ENCODE results near the gene BRWD1. TPM values are rescaled to one million over a fixed set of nuclear protein-coding genes. Genes with fewer than 3 reads are reported as not detected.

The BRWD1 gene
- total and polyA plus RNA-seq, 2 of the 8 experiments (the other 6 are each of a cell fraction or from before 2014, with no cell fraction given): 9.3 to 45.2 TPM

- Histone ChIP-seq H3K23ac (ENCODE audit: insufficient read length) (no peak overlapping the region), H3K79me2 (ENCODE audit: control insufficient read depth in 1 of 2, insufficient read depth in 2 of 2, low read length in 2 of 2) (no peaks in the 10 kb centered on the region), H2BK20ac (ENCODE audit: low read length) (no peak overlapping the region), H3K9ac (replicated peaks in 1 of 4; ENCODE audit: extremely low read depth in 1 of 4, low read depth in 3 of 4, low read length in 3 of 4) (no peak overlapping the region), H2AFZ (ENCODE audit: low read length) (no peak overlapping the region), H2BK15ac (ENCODE audit: low read length) (no peak overlapping the region), H2BK120ac (replicated peaks; ENCODE audit: low read depth, low read length) (no peak overlapping the region), H2BK12ac (ENCODE audit: low read depth, low read length) (no peak overlapping the region), H3K9me3 (ENCODE audit: insufficient read depth in 2 of 2, low read depth in 1 of 2, low read length in 1 of 2) (no peaks in the 10 kb centered on the region), H3K56ac (replicated peaks; ENCODE audit: insufficient read length, low read depth, low read length) (no peak overlapping the region), H4K91ac (replicated peaks; ENCODE audit: insufficient read length, low read length) (no peak overlapping the region), H3K23me2 (ENCODE audit: low read depth, low read length) (no peaks in the 10 kb centered on the region), H3K4ac (replicated peaks; ENCODE audit: insufficient read length, low read depth, low read length) (no peak overlapping the region), H2BK5ac (ENCODE audit: low read depth, low read length) (no peak overlapping the region), H2AK5ac (ENCODE audit: low read depth, low read length) (no peak overlapping the region), H3K27me3 (replicated peaks in 1 of 4; ENCODE audit: control insufficient read depth in 3 of 4, extremely low read depth in 1 of 4, insufficient read depth in 3 of 4, low read length in 3 of 4) (no peaks in the 10 kb centered on the region), H3K4me3 (ENCODE audit: extremely low read depth in 1 of 4, insufficient read depth in 2 of 4, low read depth in 3 of 4, low read length in 4 of 4) (no peak overlapping the region), H3K4me2 (ENCODE audit: insufficient read depth in 1 of 2, low read depth in 2 of 2, low read length in 2 of 2) (no peak overlapping the region), H3K18ac (ENCODE audit: extremely low read depth, low read length) (no peak overlapping the region), H4K5ac (ENCODE audit: insufficient read length, low read depth, low read length) (no peak overlapping the region), H3K79me1 (ENCODE audit: low read depth, low read length) (no peaks in the 10 kb centered on the region; the same call in 1 of the 2 replicates), H3K27ac (ENCODE audit: low read depth, low read length) (no peak overlapping the region), H3K4me1 (replicated peaks in 1 of 4; ENCODE audit: control insufficient read depth in 3 of 4, insufficient read depth in 4 of 4, low read length in 3 of 4) (no peaks in the 10 kb centered on the region), H4K20me1 (replicated peaks in 1 of 2; ENCODE audit: control insufficient read depth in 1 of 2, insufficient read depth in 2 of 2, low read length in 2 of 2) (no peaks in the 10 kb centered on the region), H3K36me3 (ENCODE audit: control insufficient read depth in 2 of 4, insufficient read depth in 4 of 4, low read length in 3 of 4) (peaks cover 3 to 48% (median 5%) of the 10 kb centered on the region in 4 experiments; a peak in 5 of 8 replicates), H4K8ac (ENCODE audit: extremely low read depth, insufficient read depth, low read length) (no peak overlapping the region), H3K14ac (ENCODE audit: insufficient read length) (no peak overlapping the region)
- ChIA-PET CTCF (ENCODE audit: partially characterized antibody) (interaction anchor here (1.7 kb wide), 1 partner anchor 133 kb away, joined by 3 read pairs; no protein-coding TSS in a partner anchor), POLR2A (ENCODE audit: partially characterized antibody) (interaction anchor here (1.2 kb wide), 1 partner anchor 16 kb away, joined by 4 read pairs; no protein-coding TSS in a partner anchor)
- WGBS, 2 experiments (ENCODE audit: extremely low coverage in 1 of 2, insufficient coverage in 1 of 2, insufficient read length in 1 of 2, insufficient replicate concordance in 2 of 2, low coverage in 1 of 2, low lambda C conversion rate in 2 of 2, missing lambda C conversion rate in 1 of 2): 92% methylated on average over 8 of the region's 8 CpGs; no CpG with 5 or more reads in 1 of the 2 experiments
- no peak for FAIRE-seq
- DNase-seq (ENCODE audit: low read depth in 1 of 2, low spot score in 2 of 2): no peak
- TF ChIP-seq BACH1 (IDR thresholded peaks at IDR 0.05; ENCODE audit: low read length): peak; percentile 16; the same call in 1 of the 2 replicates
- TF ChIP-seq ZNF274 (IDR thresholded peaks at IDR 0.05; ENCODE audit: borderline replicate concordance, extremely low read depth, low read length): no peak
Observed at GRCh38 chr21:39281207-39281606, 32.2 kb downstream of the BRWD1 start.

Measured in H1 (cell line).